ENCODE data around the gene HGFAC.

HGFAC gene

DNA sequence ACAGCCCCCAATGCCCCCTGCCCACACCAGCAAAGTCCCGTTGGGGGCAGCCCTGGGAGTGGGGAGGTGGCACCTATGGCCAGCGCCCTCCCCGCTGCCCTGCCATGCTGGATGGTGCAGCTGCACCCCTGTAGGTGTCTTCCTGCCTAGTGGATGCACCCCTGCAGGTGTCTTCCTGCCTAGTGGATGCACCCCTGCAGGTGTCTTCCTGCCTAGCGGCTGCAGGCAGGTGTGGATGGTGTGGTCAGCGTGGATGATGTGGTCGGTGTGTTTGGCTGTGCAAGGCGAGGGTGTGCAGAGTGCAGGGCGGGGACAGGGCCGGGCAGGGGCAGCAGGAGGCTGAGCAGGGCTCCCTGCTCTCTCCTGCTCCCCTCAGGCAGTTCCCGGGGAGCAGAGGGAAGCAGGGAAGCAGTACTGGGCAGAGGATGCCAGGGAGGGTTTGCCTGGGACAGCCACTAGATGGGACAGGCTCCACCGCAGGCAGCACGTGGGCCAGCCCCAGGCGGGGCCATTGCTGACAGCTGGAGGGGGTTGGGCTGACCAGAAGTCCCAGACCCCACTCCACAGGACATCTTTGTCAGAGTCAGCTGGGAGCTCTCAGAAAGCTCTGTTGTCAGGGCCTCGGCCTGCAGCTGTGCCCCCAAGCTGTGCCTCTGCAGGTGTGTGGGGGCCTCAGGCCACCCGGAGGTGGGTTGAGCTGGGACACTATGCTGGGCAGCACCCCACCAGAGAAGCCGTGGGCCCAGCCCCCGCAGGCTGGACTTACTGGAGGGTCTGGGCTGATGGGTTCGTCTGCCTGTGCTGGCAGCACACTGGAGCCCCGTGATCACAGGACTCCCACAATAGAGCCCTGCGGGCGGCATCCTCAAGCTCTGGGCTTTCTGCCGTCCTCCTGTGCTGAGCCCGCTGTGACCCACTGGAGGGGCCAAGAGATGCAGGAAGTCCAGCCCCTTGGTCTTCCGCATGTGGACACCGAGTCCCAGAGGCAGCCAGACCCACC is 45.1 kb downstream of the HGFAC start:
- no peak for DNase-seq (ENCODE audit: low spot score)

DNA sequence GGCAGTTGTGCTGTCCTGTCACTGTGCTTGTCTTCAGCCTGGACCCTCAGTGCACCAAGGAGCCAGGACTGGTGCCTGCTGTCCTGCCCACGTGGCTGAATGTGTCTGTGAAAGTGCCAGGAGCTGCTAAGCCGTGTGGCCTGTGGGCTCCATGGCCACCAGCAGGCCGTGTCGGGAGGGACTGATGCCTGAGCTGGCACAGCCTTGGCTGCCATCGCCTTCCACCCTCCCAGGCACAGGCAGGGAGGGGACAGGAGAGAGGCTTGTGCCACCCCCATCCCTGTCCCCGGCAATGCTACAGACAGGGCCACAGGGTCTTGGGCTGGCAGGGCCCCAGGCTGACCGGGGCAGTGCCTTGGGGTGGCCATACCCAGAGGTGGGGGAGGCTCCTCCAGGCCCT is 46.1 kb downstream of the HGFAC start:
- DNase-seq (ENCODE audit: low spot score), result no peak

- DNase-seq (ENCODE audit: low spot score), result no peak
These were observed 47.1 kb downstream of the HGFAC start for GRCh38 chr4:3488820-3489219.

- DNase-seq (ENCODE audit: low spot score), result peak; percentile 23
These were observed 47.7 kb downstream of the HGFAC start for GRCh38 chr4:3489451-3489962.

DNA sequence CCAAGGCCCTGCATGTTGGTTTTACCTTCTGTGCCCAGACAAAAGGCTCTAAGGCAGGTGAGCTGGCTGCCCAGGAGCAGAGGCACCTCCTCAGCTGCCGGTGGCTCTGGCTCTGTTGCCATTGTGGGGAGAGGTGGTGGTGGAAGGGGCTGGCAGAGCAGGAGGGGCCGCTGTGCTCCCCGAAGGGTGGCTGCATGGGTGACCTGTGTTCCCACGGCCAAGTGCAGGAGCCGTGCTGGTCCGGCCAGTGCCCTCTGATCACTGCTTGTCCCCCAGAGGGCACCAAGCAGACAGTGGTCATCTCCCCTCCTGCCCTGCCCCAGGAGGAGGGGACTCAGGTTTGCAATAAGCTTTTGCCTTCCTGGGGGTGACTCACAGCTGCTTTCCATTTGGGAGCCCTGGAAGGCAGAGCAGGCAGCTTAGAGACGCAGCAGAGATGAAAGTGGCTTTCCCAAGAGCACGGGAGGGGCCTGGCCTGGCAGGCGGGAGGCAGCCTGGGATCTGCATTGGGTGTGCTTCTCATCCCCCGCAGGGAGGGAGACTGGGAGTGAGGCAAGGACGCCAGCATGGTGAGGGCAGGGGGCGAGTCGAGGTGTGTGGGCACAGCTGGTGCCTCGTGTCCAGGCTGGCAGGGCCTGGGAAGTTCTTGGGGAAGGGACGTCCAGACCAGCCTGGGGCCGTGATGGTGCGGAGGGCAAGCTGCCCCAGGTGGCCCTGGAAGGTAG is 50.1 kb downstream of the HGFAC start:
- peak; percentile 14 for DNase-seq (ENCODE audit: low spot score)

GRCh38 chr4:3492741-3493719 is 51.3 kb downstream of the HGFAC start:
- DNase-seq (ENCODE audit: low spot score), result peak; percentile 14

DNA sequence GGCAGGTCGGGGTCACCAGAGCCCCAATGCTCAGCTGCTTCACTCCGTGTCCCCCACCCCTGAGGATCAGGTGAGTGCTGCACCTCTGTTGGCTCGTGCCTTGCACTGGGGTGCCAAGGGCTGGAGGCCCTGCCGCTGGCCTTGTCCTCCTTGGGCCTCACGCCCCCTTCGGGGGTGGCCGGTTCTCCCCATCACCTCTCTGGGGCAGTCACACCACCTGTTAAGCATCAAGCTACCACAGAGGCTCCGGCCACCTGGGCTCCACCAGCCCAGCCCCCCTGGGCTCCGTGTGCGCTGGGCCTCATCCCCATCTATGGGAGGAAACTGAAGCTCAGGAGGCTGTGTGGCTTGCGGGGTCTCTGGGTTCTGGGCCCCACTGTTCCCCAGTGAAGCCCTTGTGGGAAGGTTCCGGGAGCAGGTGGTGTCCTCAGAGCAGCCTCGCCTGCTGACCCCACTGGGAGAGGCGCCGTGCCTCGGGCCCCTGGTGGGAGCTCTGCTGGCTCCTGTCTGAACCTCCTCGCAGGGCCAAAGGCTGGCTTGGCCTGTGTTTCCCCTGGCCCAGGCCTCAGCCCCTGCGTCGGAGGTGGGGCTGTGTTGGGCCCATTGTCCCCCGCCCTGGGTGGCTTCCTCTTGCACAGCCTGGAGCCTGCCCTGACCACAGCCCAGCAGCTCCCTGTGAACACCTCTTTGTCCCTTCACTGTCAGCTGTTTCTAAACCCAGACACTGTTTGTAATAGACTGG is 52.1 kb downstream of the HGFAC start:
- DNase-seq (ENCODE audit: low spot score), result no peak

DNA sequence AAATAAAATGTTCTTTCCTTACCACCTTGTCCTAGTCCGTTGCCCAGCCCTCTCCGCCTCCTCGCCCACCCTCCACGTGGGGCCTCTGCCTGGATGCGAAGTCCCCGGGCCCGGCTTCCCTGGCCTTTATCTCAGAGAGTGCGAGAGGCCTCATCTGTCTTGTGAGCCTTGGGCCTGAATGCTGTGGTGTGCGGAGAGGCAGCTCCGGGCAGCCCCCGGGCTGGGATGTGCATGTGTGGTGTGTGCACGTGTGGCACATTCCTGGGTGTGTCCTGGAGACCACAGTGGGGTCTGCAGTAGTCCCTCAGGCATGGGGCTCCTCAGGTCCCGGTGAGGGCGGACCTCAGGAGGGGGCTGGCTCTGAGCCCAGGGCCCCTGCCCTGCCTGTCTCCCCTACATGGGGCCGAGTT is 52.7 kb downstream of the HGFAC start:
- no peak for DNase-seq (ENCODE audit: low spot score)

DNA sequence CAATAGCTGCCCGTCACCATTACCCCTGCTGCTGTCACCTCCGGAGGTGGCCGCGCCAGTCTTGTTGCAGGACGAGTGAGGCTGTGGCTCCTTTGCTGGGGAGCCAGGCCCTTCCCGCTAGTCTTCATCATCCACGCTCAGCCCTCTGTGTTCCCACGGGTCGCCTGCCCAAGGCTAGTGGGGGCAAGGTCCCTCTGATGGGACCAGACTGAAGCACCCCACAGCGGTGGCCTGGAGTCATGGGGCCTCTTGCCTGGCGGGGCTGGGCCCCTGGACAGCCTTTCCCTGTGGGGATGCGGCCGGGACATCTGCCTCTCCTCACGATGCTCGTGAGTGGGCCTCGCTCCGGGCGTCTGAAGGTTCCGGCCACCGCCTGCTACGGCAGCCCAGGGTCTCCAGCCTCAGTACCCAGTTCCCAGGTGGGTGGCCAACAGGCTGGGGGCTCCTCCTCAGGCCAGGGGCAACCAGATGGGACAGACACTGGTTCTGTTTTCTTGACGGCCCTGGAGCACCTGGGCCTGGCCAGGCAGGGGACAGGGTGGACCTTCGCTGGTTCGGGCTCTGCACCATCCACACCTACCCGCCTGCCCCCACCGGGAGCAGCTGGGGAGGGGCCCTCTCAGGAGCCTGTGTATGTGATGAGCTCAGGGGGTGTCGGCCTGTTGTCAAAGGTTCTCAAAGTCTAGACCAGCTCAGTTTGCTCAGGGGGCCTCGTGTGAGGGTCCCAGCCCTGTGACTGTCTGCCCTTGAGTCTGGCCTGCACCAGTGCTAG is 53.6 kb downstream of the HGFAC start:
- DNase-seq (ENCODE audit: low spot score), result no peak

DNA sequence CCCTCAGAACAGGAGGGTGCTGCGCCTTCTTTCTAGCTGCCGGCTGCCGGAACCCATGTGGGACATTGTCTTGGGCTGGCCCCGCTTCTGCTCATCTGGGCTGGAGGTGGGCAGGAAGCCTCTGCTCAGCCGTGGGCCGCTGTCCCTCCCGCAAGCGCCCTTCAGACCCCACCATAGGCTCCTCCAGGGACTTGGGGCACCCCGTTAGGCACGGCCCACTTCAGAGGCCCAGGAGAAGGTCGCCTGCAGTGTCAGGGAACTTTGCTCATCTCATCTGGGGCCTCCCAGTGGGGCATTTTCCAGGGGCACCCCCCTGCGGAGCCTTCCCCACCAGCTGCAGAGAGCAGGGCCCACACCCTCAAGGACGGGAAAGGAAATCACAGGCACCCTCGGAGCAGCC is 54.3 kb downstream of the HGFAC start:
- DNase-seq (ENCODE audit: low spot score), result no peak

DNA sequence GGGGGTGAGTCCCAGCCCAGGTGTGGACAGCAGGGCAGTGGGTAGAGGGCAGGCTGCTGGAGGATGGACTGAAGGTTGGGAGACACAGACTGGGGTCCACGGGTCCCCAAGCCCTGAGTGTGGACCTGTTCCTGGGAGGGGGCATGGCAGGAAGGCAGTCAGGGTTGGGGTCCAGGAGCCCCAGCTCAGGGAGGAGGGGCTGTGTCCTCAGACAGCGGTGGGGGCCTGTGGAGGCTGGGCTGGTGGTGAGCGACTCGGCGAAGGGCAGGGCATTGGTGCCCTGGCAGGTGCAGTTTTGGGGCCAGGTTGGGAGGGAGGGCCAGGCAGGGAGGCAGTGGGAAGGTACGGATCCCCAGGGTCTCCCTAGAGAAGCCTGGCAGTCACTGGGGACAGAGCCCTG is 55.3 kb downstream of the HGFAC start:
- DNase-seq (ENCODE audit: low spot score), result no peak

DNA sequence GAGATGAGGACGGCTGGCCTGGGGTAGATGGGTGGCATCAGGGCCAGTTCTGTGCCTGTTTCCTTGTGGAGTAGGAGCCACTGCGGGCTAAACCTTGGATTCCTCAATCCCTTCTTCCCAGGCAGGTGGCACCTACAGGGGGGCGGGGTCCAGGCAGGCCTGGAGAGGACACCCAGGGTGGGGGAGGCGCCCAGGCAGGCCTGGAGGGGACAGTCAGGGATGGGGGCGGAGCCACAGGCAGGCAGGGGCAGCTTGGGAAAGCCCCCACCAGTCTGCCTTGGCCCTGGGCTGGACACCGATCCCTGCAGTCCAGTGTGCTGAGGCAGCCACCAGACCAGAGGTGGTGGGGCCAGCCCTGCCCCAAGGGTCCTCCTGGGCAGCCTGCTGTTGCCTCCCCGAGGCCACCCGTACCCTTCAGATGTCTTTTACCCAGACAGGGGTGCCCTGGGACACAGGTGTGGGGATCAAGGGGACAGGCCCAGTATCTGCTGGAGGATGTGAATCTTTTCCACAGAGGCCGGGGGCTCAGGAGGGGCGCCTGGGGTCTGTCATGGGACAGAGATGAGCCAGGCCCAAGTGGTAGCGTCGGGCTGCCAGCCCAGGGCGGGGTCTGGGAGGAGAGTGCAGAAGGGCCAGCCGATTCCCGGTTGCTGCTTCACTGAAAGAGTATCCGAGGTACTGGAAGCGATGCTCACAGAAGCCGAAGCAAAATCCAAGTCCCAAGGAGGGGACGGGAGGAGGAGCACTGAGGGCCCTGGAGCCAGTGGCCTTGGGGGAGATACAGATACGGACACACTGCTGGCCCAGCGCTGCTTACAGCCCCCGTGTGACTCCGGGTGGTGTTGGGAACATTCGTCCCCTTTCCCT is 56.0 kb downstream of the HGFAC start:
- no peak for DNase-seq (ENCODE audit: low spot score)

GRCh38 chr4:3498407-3498806 is 56.6 kb downstream of the HGFAC start:
- DNase-seq (ENCODE audit: low spot score), result no peak

All from RKO (cell line).